Activated naive CD8-positive, alpha-beta T cell treated with anti-CD3 and anti-CD28 coated beads for 36 hours (primary cell): ENCODE results near the gene VPS33A. TPM values are rescaled to one million over a fixed set of nuclear protein-coding genes. Genes with fewer than 3 reads are reported as not detected.

ENCODE experiments used
- DNase-seq: peaks from one replicate; pipeline ENCODE4 v3.0.0; 2021
- H3K27ac Mint-ChIP-seq: one replicate; pipeline ENCODE4 v1.8.0; 2022; ENCODE audit warnings: mild to moderate bottlenecking, moderate library complexity, mixed read lengths
- H3K27me3 Mint-ChIP-seq: one replicate; pipeline ENCODE4 v1.8.0; 2022; ENCODE audit warnings: mild to moderate bottlenecking, mixed read lengths
- H3K36me3 Mint-ChIP-seq: one replicate; pipeline ENCODE4 v1.8.0; 2021; ENCODE audit warnings: mild to moderate bottlenecking, mixed read lengths
- H3K4me1 Mint-ChIP-seq: one replicate; pipeline ENCODE4 v1.8.0; 2021; ENCODE audit warnings: mixed read lengths
- H3K4me3 Mint-ChIP-seq: one replicate; pipeline ENCODE4 v1.8.0; 2022; ENCODE audit warnings: mild to moderate bottlenecking, moderate library complexity, mixed read lengths
- H3K9me3 Mint-ChIP-seq: one replicate; pipeline ENCODE4 v1.8.0; 2022; ENCODE audit warnings: mixed read lengths
- total RNA-seq, 2 experiments: library from RNA; stranded (reverse); gene quantifications; one replicate each; pipeline ENCODE4 v1.2.3, GENCODE V29; 2021

Gene VPS33A
- total RNA-seq, result 10 to 100 TPM; 34.5 to 35.7 TPM

DNA sequence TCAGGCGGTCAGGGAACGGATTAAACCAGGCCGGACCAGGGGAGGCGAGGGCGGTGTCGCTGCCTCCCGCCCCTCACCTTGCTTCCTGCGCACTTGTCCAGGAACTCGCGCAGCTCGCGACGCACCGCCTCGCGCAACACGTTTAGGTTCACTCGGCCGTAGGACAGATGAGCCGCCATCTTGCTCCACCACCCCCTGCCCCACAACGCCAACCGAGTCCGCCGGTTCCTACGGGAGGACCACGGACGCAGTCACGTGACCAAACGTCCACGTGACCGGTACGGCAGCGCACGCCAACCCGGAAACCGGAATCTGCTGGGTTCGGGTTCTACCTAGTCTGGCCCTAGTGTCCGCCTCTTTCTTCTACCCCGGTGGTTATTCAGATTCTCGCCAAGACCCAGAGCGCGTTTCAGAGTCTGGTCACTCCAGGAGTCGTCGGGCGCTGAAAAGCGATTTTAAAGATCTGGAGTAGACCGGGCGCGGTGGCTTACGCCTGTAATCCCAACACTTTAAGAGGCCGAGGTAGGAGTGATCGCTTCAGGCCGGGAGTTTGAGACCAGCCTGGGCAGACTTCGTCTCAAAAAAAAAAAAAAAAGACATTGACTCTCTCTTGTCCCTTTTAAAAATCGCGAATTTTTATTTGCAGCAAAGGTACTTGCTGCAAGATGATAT is at the start of gene VPS33A:
Gene VPS33A (minus strand): TSS at position 265 of the 672 bp plus-strand sequence. CDS start 86 bp downstream, at position 179.
- H3K4me1 Mint-ChIP-seq, result peaks cover 22% of the 10 kb centered on the region
- peaks cover 9% of the 10 kb centered on the region for H3K27me3 Mint-ChIP-seq
- peak; percentile 96 for DNase-seq
- H3K4me3 Mint-ChIP-seq, result peak within 1 kb of the TSS; percentile 98
- peaks cover 2% of the 10 kb centered on the region for H3K9me3 Mint-ChIP-seq
- H3K36me3 Mint-ChIP-seq, result peaks cover 4% of the 10 kb centered on the region
- peak within 1 kb of the TSS; percentile 98 for H3K27ac Mint-ChIP-seq

DNA sequence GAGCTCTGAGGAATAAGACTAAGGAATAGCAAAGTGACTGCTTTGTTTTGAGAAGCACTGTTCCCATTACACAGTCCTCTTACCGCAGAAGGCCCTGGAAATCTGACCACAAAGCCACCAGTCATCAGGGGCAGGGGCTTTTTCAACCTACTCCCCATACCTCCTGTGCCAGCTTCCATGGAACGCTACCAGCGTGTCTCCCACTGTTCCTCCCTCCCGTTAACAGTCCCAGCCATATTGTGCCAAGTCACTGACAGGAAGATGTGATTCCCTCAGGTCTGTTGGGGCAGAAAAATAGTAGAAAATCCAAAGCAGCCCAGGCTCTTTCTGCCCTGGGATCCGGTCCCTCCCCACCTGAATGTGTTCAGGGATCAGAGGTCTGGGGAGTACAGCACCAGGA is 46.6 kb upstream of the VPS33A start:
- Mint-ChIP-seq H3K27me3 (no peaks in the 10 kb centered on the region), H3K9me3 (no peaks in the 10 kb centered on the region), H3K4me1 (no peaks in the 10 kb centered on the region), H3K27ac (no peak overlapping the region), H3K4me3 (no peak overlapping the region), H3K36me3 (peaks cover 5% of the 10 kb centered on the region)
- no peak for DNase-seq

DNA sequence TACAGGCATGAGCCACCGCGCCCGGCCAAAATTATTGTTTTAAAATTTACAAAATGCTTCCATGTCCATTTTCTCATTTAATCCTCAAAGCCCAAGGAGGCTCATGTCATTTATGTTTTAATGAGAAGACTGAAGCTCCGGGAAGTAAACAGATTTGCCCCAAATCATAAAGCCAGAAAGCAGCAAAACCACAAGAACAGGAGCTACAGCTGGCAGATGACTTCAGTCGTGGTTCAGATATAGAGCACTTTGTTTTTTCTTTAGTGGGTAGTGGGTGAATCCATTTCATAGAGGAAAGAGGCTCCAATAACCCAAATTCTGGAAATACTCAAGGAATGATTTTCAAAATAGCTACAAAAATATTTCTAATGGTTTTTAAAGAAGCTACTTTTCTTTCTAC is 45.4 kb upstream of the VPS33A start:
- no peak overlapping the region for H3K27ac Mint-ChIP-seq
- H3K9me3 Mint-ChIP-seq, result no peaks in the 10 kb centered on the region
- H3K4me3 Mint-ChIP-seq, result no peak overlapping the region
- H3K27me3 Mint-ChIP-seq, result no peaks in the 10 kb centered on the region
- H3K4me1 Mint-ChIP-seq, result no peaks in the 10 kb centered on the region
- H3K36me3 Mint-ChIP-seq, result peaks cover 2% of the 10 kb centered on the region
- no peak for DNase-seq

DNA sequence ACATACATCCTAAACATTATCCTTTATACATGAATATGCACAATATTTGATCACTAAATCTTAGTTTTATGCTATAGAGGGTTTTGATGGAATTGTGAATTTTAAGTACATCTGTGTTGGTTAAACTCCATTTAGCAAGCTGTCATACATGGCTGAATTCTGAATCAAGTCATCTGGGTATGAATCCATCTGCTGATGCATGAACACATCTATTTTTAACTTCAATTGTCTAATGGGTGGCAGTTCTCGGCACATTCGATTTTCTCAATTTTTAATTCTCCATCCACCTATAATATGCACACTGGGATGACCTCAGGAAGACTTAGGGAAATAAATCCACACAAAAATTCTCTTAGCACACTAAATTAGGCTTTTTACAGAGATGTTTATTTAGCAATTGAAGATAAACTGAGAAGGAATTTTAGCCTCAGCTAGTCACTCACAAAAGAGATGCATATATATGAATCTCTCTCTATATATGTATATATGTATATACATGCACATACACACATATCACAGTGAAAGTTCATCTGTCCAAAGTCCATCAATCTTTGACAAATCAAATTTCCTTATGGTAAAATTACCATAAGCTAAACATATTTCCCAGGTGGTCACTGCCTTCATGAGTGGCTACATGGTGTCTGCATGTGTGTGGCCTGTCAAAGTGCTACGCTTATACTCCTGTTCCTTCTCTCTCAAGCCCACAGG is 44.5 kb upstream of the VPS33A start:
- H3K9me3 Mint-ChIP-seq, result no peaks in the 10 kb centered on the region
- no peak overlapping the region for H3K27ac Mint-ChIP-seq
- H3K36me3 Mint-ChIP-seq, result no peaks in the 10 kb centered on the region
- no peaks in the 10 kb centered on the region for H3K27me3 Mint-ChIP-seq
- H3K4me3 Mint-ChIP-seq, result no peak overlapping the region
- DNase-seq, result no peak
- no peaks in the 10 kb centered on the region for H3K4me1 Mint-ChIP-seq

DNA sequence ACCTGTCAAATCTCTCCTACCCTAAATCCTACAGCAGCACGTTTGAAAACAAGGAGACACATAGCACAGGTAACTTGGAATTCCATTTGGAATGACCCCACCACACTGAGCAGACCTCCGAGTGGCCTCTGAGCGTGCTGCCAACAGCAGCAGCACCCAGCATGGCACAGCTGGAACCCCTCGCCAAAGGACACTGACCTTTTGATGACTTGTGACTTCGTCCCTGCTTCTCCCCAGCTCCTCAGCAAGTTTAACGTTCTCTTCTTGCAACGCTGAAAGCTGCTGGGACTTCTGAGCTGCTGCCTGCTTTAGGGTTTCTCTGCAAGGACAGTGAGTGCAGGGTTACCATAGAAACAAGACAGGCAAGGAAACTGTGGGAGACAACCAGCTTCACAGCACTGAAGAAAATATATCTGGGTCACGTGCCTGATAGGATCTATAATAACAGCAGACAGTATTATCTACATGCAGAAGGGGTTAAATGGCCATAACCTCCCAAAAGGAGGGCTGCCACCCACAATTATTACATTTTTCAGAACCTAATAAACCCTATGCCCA is 43.3 kb upstream of the VPS33A start:
- Mint-ChIP-seq H3K4me3 (no peak overlapping the region), H3K27me3 (no peaks in the 10 kb centered on the region), H3K27ac (no peak overlapping the region), H3K36me3 (no peaks in the 10 kb centered on the region), H3K4me1 (no peaks in the 10 kb centered on the region), H3K9me3 (no peaks in the 10 kb centered on the region)
- DNase-seq, result no peak

DNA sequence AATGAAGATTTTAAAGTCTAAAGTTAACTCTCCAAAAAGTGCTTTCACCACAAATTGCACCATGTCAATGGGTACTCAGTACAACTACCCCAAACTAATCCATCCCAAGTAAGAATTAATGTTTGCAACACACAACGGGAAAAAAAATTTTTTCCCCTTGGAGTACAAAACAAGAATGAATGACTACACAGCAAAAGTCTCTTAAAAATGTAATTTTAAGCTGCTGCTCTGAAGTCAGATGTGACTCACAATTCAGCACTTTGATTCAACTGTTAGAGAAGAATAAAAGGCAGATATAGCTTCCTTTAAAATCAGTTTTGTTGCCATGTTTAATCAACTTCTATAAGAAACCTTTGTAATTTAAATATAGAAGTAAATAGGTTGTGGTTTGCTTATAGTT is 42.5 kb upstream of the VPS33A start:
- Mint-ChIP-seq H3K4me3 (no peak overlapping the region), H3K4me1 (no peaks in the 10 kb centered on the region), H3K36me3 (peaks cover 1% of the 10 kb centered on the region), H3K27ac (no peak overlapping the region), H3K27me3 (no peaks in the 10 kb centered on the region), H3K9me3 (no peaks in the 10 kb centered on the region)
- DNase-seq, result no peak

DNA sequence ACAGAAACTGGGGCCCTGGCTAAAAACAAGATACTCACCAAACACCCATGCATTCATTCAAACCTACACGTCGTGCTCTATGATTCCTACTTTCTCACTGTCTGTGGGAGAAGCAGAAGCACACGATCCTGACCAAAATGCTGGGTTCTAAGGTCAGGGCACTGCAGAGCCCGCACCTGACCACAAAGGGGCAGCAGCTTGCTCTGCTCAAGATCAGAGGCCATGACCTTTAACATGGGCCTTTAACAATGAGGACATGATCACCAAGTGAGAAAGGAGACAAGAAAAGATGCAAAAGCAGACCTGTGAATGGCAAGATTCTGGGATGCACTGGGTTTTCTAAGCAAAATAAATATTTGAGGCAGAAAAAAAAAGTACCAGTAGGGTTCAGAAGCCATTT is 40.1 kb upstream of the VPS33A start:
- peaks cover 1% of the 10 kb centered on the region for H3K36me3 Mint-ChIP-seq
- no peak overlapping the region for H3K27ac Mint-ChIP-seq
- no peak for DNase-seq
- H3K9me3 Mint-ChIP-seq, result no peaks in the 10 kb centered on the region
- no peaks in the 10 kb centered on the region for H3K27me3 Mint-ChIP-seq
- no peak overlapping the region for H3K4me3 Mint-ChIP-seq
- H3K4me1 Mint-ChIP-seq, result no peaks in the 10 kb centered on the region

DNA sequence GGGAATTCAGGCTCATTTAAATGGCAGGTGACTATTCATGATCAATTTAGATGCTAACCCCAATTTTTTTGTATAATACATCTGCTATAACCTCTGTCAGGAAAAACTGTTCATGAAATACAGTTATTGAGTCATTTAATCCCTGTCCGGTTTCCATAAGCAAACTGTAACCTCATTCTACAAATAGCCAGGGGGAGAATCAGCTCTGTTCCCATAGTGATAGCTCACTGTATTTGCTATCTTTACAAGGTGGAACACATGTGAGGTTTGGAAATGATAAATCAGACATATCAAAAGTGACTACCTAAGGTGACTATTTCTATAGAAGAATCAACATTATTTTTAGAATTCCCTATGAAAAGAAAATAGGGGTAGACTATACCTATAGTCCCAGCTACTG is 38.6 kb upstream of the VPS33A start:
- Mint-ChIP-seq H3K4me1 (no peaks in the 10 kb centered on the region), H3K27ac (no peak overlapping the region), H3K27me3 (no peaks in the 10 kb centered on the region), H3K36me3 (peaks cover 1% of the 10 kb centered on the region), H3K4me3 (no peak overlapping the region), H3K9me3 (no peaks in the 10 kb centered on the region)
- no peak for DNase-seq

DNA sequence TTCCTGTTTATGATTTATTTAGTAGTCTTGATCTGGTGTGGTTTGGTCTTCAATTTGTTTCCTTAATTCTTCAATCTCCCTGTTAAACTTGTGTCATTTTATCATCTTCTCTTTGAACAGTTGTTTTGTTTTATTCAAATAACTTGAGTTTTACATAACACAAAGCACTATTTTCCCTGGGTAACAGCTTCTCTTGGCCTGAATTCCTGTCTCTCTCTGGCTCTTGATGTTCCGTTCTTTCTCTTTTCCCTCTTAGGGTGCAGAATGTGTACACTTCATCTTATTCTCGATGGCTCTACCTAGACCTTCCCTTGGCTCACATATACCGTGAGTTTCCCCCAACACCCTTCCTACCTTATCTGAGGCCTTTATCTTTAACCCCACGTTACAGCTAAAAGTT is 36.8 kb upstream of the VPS33A start:
- Mint-ChIP-seq H3K9me3 (no peaks in the 10 kb centered on the region), H3K36me3 (peaks cover 1% of the 10 kb centered on the region), H3K4me1 (no peaks in the 10 kb centered on the region), H3K27ac (no peak overlapping the region), H3K4me3 (no peak overlapping the region), H3K27me3 (no peaks in the 10 kb centered on the region)
- DNase-seq, result no peak

GRCh38 chr12:122298071-122298748 is 31.9 kb upstream of the VPS33A start:
- Mint-ChIP-seq H3K9me3 (no peaks in the 10 kb centered on the region), H3K4me1 (peaks cover under 1% of the 10 kb centered on the region), H3K27me3 (no peaks in the 10 kb centered on the region), H3K4me3 (no peak overlapping the region), H3K36me3 (peaks cover 15% of the 10 kb centered on the region), H3K27ac (no peak overlapping the region)
- DNase-seq, result no peak

GRCh38 chr12:122297494-122297893 is 31.2 kb upstream of the VPS33A start:
- Mint-ChIP-seq H3K27ac (no peak overlapping the region), H3K9me3 (no peaks in the 10 kb centered on the region), H3K4me1 (peaks cover 4% of the 10 kb centered on the region), H3K27me3 (no peaks in the 10 kb centered on the region), H3K4me3 (no peak overlapping the region), H3K36me3 (peaks cover 18% of the 10 kb centered on the region)
- no peak for DNase-seq

- no peaks in the 10 kb centered on the region for H3K27me3 Mint-ChIP-seq
- H3K9me3 Mint-ChIP-seq, result no peaks in the 10 kb centered on the region
- no peak for DNase-seq
- no peak overlapping the region for H3K4me3 Mint-ChIP-seq
- H3K27ac Mint-ChIP-seq, result no peak overlapping the region
- H3K36me3 Mint-ChIP-seq, result peaks cover 18% of the 10 kb centered on the region
- peaks cover 4% of the 10 kb centered on the region for H3K4me1 Mint-ChIP-seq
Observed at GRCh38 chr12:122295877-122296276, 29.6 kb upstream of the VPS33A start.

DNA sequence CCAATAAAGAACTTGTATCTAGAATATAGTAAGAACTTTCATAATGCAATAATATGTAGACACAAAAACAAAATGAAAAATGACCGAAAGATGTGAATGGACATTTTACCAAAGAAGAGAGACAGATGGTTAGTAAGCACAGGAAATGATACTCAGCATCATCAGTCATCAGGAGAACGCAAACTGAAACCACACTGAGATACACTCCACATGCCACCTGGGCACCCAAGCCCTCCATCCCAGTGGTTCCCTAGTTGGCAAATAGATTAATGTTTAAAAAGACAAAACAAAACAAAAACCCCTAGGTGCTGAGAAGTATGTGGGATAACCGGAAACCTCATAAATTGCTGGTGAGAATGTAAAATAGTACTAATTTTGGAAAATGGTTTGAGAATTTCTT is 26.8 kb upstream of the VPS33A start:
- Mint-ChIP-seq H3K4me3 (no peak overlapping the region), H3K36me3 (peaks cover 18% of the 10 kb centered on the region), H3K27me3 (no peaks in the 10 kb centered on the region), H3K27ac (no peak overlapping the region), H3K9me3 (no peaks in the 10 kb centered on the region), H3K4me1 (peaks cover 6% of the 10 kb centered on the region)
- DNase-seq, result no peak

DNA sequence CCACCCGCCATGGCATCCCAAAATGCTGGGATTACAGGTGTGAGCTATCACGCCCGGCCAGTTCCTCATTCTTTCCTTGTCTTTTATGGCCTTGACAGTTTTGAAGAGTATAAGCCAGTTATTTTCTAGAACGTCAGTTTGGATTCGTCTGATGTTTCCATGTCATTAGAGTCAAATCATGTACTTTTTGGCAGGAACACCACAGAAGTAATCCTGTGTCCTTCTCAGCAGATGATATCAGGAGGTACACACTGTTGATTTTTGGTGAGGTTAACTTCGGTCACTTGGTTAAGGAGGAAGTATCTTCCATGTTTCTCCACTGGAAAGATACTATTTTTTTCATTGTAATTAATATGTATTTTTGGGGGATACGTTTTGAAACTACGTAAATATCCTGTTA is 25.1 kb upstream of the VPS33A start:
- H3K4me3 Mint-ChIP-seq, result no peak overlapping the region
- peaks cover 10% of the 10 kb centered on the region for H3K36me3 Mint-ChIP-seq
- no peaks in the 10 kb centered on the region for H3K9me3 Mint-ChIP-seq
- DNase-seq, result no peak
- peaks cover 6% of the 10 kb centered on the region for H3K4me1 Mint-ChIP-seq
- H3K27ac Mint-ChIP-seq, result no peak overlapping the region
- H3K27me3 Mint-ChIP-seq, result no peaks in the 10 kb centered on the region

GRCh38 chr12:122283680-122284079 is 17.4 kb upstream of the VPS33A start:
- H3K27me3 Mint-ChIP-seq, result no peaks in the 10 kb centered on the region
- no peak overlapping the region for H3K27ac Mint-ChIP-seq
- no peaks in the 10 kb centered on the region for H3K9me3 Mint-ChIP-seq
- no peak for DNase-seq
- no peaks in the 10 kb centered on the region for H3K4me1 Mint-ChIP-seq
- H3K36me3 Mint-ChIP-seq, result no peaks in the 10 kb centered on the region
- H3K4me3 Mint-ChIP-seq, result no peak overlapping the region
